PFSK-1 (cell line): ENCODE results near the gene TMEM44.

Experiments used
- FOXP2 ChIP-seq: optimal IDR thresholded peaks from 2 replicates; pipeline ENCODE3; 2011; ENCODE audit warnings: borderline replicate concordance, control low read depth, inconsistent platforms; ENCODE audit not compliant: insufficient read depth; ENCODE audit errors: extremely low read length, extremely low read depth
- POLR2AphosphoS5 ChIP-seq: IDR thresholded peaks from 2 replicates; pipeline ENCODE4 v1.6.1; 2012; ENCODE audit warnings: low read depth, mild to moderate bottlenecking, control low read depth, low read length, moderate library complexity
- REST ChIP-seq, 2 experiments: IDR thresholded peaks; 2 replicates each; pipeline versions ENCODE4 v1.6.1 to v1.8.0; 2011 to 2012; ENCODE audit warnings: low read depth in 2 of 2, low read length in 2 of 2, control low read depth in 1 of 2, inconsistent platforms in 1 of 2, mild to moderate bottlenecking in 1 of 2, moderate library complexity in 1 of 2; ENCODE audit not compliant: insufficient read depth in 1 of 2
- SIN3A ChIP-seq: IDR thresholded peaks from 2 replicates; pipeline ENCODE4 v1.6.1; 2012; ENCODE audit warnings: mild to moderate bottlenecking, low read length, moderate library complexity, borderline replicate concordance; ENCODE audit not compliant: insufficient read depth
- TAF1 ChIP-seq: IDR thresholded peaks from 2 replicates; pipeline ENCODE4 v1.6.1; 2012; ENCODE audit warnings: low read length, control low read depth, borderline replicate concordance; ENCODE audit not compliant: insufficient read depth

The TMEM44 gene

GRCh38 chr3:194623449-194624290, 9.5 kb downstream of the TMEM44 start:
- TF ChIP-seq TAF1 (no peak), POLR2AphosphoS5 (no peak), SIN3A (no peak), REST (IDR thresholded peaks at IDR 0.05; ENCODE audit: insufficient read depth in 1 of 2, low read depth in 2 of 2, low read length in 2 of 2) (no peak), FOXP2 (no peak)

- TF ChIP-seq TAF1 (no peak), FOXP2 (no peak)
These were observed 10.4 kb downstream of the TMEM44 start for GRCh38 chr3:194622621-194623340.

- no peak for TF ChIP-seq SIN3A
- TF ChIP-seq REST (IDR thresholded peaks at IDR 0.05; ENCODE audit: insufficient read depth in 1 of 2, low read depth in 2 of 2, low read length in 2 of 2) = no peak
- no peak for TF ChIP-seq POLR2AphosphoS5
- TF ChIP-seq FOXP2 = no peak
- TF ChIP-seq TAF1 = no peak
These were observed 11.3 kb downstream of the TMEM44 start for GRCh38 chr3:194621947-194622346.

GRCh38 chr3:194620196-194620595, 13.0 kb downstream of the TMEM44 start:
- TF ChIP-seq POLR2AphosphoS5 = no peak
- TF ChIP-seq FOXP2 = no peak

GRCh38 chr3:194619741-194620140, 13.5 kb downstream of the TMEM44 start:
- no peak for TF ChIP-seq POLR2AphosphoS5
- TF ChIP-seq REST (IDR thresholded peaks at IDR 0.05; ENCODE audit: insufficient read depth in 1 of 2, low read depth in 2 of 2, low read length in 2 of 2) = no peak
- no peak for TF ChIP-seq TAF1
- TF ChIP-seq SIN3A = no peak

GRCh38 chr3:194618858-194619608, 14.2 kb downstream of the TMEM44 start:
- no peak for TF ChIP-seq SIN3A
- TF ChIP-seq FOXP2 = no peak
- no peak for TF ChIP-seq POLR2AphosphoS5
- no peak for TF ChIP-seq TAF1
- TF ChIP-seq REST (IDR thresholded peaks at IDR 0.05; ENCODE audit: insufficient read depth in 1 of 2, low read depth in 2 of 2, low read length in 2 of 2) = no peak
